Activated T-cell treated with anti-CD3 and anti-CD28 coated beads, Interleukin-2, amount 50 U/mL, for 1 hour (primary cell): Measurements from ENCODE around the gene RBM23.
"Not testable (repeated sequence)": the region's sequence is repeated elsewhere in the genome, so short reads cannot be mapped to it uniquely, and the experiment has no call there.

Experiments used
- DNase-seq: peaks from one replicate; pipeline ENCODE4 v3.0.0-alpha.2; 2020

RBM23 gene

GRCh38 chr14:22860377-22860776, 58.6 kb downstream of the RBM23 start:
- not testable (repeated sequence) for DNase-seq

GRCh38 chr14:22856428-22856827, 62.5 kb downstream of the RBM23 start:
- DNase-seq, result no peak

GRCh38 chr14:22854963-22855724, 63.8 kb downstream of the RBM23 start:
- no peak for DNase-seq

- not testable (repeated sequence) for DNase-seq
Observed at GRCh38 chr14:22854296-22854695, 64.7 kb downstream of the RBM23 start.

- DNase-seq, result peak; percentile 96
Observed at GRCh38 chr14:22852940-22853767, 65.8 kb downstream of the RBM23 start.

GRCh38 chr14:22852599-22852939, 66.4 kb downstream of the RBM23 start:
- no peak for DNase-seq

- DNase-seq, result not testable (repeated sequence)
Observed at GRCh38 chr14:22852178-22852577, 66.8 kb downstream of the RBM23 start.

GRCh38 chr14:22850944-22851764, 67.8 kb downstream of the RBM23 start:
- DNase-seq, result no peak

GRCh38 chr14:22849212-22849819, 69.6 kb downstream of the RBM23 start:
- no peak for DNase-seq

GRCh38 chr14:22848351-22849164, 70.4 kb downstream of the RBM23 start:
- DNase-seq, result no peak

GRCh38 chr14:22847661-22848341, 71.1 kb downstream of the RBM23 start:
- DNase-seq, result no peak

GRCh38 chr14:22846811-22847307, 72.1 kb downstream of the RBM23 start:
- DNase-seq, result no peak

- DNase-seq, result no peak
Observed at GRCh38 chr14:22845821-22846625, 72.9 kb downstream of the RBM23 start.

- no peak for DNase-seq
Observed at GRCh38 chr14:22845103-22845394, 73.9 kb downstream of the RBM23 start.

- DNase-seq, result no peak
Observed at GRCh38 chr14:22844221-22845102, 74.5 kb downstream of the RBM23 start.
